Mucosa of stomach (tissue), 1 donor: Measurements from ENCODE around the gene HOTAIR.

Experiments used
- H3K27me3 ChIP-seq: one replicate; pipeline ENCODE4 v1.7.0; 2013; ENCODE audit warnings: mild to moderate bottlenecking, low read length; ENCODE audit not compliant: control insufficient read depth, insufficient read depth
- H3K36me3 ChIP-seq: one replicate; pipeline ENCODE4 v1.7.0; 2013; ENCODE audit warnings: low read length; ENCODE audit not compliant: control insufficient read depth, insufficient read depth
- H3K4me1 ChIP-seq: one replicate; pipeline ENCODE4 v1.7.0; 2013; ENCODE audit warnings: mild to moderate bottlenecking, low read length; ENCODE audit not compliant: control insufficient read depth, insufficient read depth
- H3K4me3 ChIP-seq: one replicate; pipeline ENCODE4 v1.7.0; 2013; ENCODE audit warnings: low read length
- H3K9ac ChIP-seq: one replicate; pipeline ENCODE4 v1.7.0; 2013; ENCODE audit warnings: mild to moderate bottlenecking, low read length, moderate library complexity
- H3K9me3 ChIP-seq: one replicate; pipeline ENCODE4 v1.7.0; 2013; ENCODE audit warnings: mild to moderate bottlenecking, low read length, moderate library complexity; ENCODE audit not compliant: control insufficient read depth
- donor health status: Pancreatic carcinoma.

The HOTAIR gene

DNA sequence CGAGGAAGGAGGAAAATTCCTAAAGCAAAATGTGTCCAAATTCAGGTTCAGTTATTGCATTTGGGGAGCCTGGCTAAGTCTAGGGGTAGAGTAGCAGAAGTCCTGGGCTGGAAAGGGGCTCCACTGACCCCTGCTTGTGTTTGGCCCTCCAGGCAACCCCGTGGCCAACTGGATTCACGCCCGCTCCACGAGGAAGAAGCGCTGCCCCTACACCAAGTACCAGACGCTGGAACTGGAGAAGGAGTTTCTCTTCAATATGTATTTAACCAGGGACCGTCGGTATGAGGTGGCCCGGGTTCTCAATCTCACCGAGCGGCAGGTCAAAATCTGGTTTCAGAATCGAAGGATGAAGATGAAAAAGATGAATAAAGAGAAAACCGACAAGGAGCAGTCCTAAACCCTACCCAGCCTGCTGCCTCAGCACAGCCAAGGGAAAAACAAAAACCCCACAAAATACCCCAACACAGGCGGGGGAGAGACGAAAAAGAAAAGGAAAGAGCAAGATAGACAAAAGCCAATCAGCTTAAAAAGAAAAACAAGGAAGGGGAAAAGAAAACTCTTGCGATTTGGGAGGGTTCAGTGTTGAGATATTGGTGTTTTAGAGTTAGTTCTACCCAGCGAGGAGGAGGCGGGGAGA, 27.6 kb upstream of the HOTAIR start:
- Histone ChIP-seq H3K4me1 (peaks cover 22% of the 10 kb centered on the region), H3K27me3 (peaks cover 96% of the 10 kb centered on the region), H3K9me3 (no peaks in the 10 kb centered on the region), H3K9ac (no peak overlapping the region), H3K36me3 (no peaks in the 10 kb centered on the region), H3K4me3 (no peak overlapping the region)

DNA sequence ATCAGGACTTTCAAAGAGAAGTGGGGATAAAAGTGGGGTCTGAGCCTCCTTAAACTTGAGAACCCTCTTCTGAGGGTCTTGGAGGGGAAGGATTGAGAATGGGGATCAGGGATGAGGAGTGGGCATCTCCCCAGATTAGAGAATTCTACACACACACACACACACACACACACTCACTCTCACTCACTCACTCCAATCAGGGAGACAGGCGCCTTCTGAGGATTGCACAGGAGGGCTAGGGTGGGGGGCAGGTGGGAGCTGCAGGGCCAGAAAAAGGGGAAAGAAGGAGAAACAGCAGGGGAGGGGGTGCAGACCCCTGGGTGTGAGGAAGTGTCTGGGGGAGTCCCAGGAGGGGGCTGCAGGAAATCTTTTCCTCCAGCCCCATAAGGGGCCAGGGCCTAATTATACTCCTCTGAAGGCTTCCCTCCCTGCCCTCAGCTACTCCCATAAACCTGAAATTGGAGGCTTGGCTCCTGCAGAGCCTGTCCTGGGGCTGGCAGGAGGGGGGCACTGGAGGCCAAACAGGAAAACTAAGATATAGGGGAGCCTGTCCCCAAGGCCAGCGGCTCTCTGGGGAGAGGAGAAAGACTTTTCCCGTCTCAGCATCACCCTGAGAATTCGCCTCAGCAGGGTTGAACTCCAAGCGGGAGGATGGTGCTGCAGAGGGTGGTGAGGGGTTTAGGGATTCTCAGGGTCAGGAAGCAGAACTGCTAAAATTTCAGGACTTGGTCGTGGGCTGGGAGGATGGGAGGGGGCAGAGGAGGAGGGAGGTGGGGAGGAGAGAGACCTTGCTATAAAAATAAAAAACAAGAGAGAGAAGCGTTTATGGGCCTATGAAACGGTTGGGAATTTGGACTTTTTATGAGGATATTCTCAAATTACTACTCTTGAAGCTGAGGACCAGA, 26.8 kb upstream of the HOTAIR start:
- Histone ChIP-seq H3K9ac (no peak overlapping the region), H3K27me3 (peaks cover 96% of the 10 kb centered on the region), H3K9me3 (no peaks in the 10 kb centered on the region), H3K4me1 (peaks cover 21% of the 10 kb centered on the region), H3K4me3 (no peak overlapping the region), H3K36me3 (no peaks in the 10 kb centered on the region)

DNA sequence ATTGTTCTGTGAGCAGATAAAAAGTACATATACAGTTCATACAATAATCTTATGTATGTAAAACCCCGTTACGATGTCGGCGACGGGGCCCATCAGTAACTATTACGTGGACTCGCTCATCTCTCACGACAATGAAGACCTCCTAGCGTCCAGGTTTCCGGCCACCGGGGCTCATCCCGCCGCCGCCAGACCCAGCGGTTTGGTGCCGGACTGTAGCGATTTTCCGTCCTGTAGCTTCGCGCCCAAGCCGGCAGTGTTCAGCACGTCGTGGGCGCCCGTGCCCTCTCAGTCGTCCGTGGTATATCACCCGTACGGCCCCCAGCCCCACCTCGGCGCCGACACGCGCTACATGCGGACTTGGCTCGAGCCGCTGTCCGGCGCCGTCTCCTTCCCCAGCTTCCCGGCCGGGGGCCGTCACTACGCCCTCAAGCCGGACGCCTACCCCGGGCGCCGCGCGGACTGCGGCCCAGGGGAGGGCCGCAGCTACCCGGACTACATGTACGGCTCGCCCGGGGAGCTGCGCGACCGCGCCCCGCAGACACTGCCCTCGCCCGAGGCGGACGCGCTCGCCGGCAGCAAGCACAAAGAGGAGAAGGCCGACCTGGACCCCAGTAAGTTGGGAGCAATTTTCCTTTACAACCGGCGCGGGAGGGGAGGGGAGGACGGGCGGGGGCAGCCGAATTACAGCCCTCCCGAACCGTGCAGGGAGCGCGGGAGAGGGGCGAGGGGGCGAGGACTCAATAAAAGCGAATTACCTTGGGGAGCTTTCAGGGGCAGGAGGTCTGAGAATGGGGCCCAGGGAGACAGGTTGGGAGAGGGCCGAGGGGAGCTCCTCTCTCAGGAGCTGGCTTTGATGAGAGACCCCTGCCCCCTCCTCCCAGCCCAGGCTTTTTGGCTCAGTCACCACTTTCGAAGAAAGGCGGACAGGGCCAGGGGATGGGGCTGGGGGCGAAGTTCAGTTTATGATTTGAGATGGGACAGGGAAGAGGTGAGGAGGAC, 25.7 kb upstream of the HOTAIR start, which contains the start of gene HOXC9:
HOXC9 (plus strand) TSS at position 46 of the 999 bp plus-strand sequence; CDS start at position 74, 28 bp downstream.
- Histone ChIP-seq H3K36me3 (no peaks in the 10 kb centered on the region), H3K9ac (no peak within 1 kb of the TSS), H3K9me3 (no peaks in the 10 kb centered on the region), H3K27me3 (peaks cover 96% of the 10 kb centered on the region), H3K4me3 (no peak within 1 kb of the TSS), H3K4me1 (peaks cover 22% of the 10 kb centered on the region)

DNA sequence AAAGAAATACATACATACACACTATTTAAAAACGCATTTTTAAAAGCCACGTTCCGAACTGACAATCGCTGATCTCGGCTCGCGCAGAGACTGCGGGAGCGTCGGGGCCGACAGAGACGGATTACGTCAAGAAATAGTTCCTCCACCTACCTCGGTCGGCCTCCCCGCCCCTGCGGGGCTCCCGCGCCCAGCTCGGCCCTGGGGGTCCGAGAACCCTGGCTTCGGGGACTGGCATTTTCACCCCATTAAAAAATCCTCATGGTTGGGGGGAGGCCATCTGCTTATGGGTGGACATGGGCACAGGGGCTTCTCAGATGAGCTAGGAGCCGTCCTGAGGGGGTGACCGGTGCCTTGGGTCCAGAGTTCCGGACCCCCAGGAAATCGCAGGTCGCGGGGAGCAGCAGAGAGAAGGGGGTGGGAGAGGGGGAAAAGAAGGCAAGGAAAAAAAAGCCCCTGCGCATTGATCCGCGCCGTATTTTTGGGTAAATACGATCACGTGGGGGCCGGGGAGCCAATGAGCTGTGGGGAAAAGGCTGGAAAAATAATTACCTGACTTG, 24.9 kb upstream of the HOTAIR start:
- no peak overlapping the region for H3K9ac ChIP-seq
- H3K9me3 ChIP-seq = no peaks in the 10 kb centered on the region
- peaks cover 28% of the 10 kb centered on the region for H3K4me1 ChIP-seq
- no peak overlapping the region for H3K4me3 ChIP-seq
- peaks cover 96% of the 10 kb centered on the region for H3K27me3 ChIP-seq
- H3K36me3 ChIP-seq = no peaks in the 10 kb centered on the region

DNA sequence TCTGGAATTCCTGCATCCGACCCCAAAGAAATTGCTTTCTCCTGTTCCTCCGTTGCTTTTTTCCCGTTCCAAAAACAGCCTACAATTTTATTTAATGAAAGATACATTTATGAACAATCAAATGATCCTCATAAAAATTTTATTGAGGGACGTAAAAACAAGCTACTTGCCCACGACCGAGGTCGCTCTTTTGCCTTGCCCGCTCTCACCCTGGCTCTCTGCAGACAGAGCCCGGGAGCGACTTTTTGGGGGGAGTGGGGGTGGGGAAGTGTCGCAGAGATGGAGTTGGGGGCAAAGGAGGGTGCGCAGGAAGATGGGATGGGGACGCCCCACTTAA, 24.1 kb upstream of the HOTAIR start:
- no peaks in the 10 kb centered on the region for H3K9me3 ChIP-seq
- no peaks in the 10 kb centered on the region for H3K36me3 ChIP-seq
- H3K4me3 ChIP-seq = no peak overlapping the region
- H3K9ac ChIP-seq = no peak overlapping the region
- H3K27me3 ChIP-seq = peaks cover 96% of the 10 kb centered on the region
- peaks cover 36% of the 10 kb centered on the region for H3K4me1 ChIP-seq

DNA sequence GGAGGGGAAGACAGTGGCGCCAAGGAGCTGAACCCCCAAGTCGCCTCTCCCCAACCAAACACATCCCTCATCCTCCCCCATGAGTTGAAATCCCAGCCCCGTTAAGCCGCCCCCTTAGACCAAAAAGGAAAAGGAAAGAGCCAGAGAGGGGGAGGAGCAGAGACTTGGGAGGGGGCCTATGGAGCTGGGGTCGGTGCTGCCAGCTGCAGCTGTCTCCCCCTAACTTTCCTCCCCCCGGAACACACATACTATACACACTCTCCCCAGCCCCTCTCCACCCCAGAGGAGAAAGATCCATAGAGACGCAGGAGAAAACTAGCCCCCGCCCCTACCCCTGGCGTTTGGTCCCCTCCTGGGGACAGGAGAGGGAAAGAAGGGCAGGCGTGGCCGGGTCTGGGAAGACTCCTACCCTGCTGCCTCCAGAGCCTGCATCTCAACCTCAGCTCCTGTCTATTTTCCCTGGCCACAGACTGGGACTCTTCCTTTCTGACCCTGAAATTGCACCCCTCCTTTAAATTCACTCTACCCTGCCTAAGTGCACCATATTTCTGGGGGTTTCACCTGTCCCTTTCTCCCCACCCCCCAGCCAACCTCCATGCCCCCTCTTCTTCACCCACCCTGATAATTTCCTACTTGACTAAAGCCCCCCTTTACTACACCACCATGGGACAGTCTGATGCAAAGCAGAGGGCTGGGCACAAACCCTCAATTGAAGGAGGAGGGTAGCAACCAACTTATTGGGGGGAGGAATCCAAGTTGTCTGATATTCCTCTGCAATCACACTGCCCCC, 23.6 kb upstream of the HOTAIR start:
- H3K4me3 ChIP-seq = no peak overlapping the region

DNA sequence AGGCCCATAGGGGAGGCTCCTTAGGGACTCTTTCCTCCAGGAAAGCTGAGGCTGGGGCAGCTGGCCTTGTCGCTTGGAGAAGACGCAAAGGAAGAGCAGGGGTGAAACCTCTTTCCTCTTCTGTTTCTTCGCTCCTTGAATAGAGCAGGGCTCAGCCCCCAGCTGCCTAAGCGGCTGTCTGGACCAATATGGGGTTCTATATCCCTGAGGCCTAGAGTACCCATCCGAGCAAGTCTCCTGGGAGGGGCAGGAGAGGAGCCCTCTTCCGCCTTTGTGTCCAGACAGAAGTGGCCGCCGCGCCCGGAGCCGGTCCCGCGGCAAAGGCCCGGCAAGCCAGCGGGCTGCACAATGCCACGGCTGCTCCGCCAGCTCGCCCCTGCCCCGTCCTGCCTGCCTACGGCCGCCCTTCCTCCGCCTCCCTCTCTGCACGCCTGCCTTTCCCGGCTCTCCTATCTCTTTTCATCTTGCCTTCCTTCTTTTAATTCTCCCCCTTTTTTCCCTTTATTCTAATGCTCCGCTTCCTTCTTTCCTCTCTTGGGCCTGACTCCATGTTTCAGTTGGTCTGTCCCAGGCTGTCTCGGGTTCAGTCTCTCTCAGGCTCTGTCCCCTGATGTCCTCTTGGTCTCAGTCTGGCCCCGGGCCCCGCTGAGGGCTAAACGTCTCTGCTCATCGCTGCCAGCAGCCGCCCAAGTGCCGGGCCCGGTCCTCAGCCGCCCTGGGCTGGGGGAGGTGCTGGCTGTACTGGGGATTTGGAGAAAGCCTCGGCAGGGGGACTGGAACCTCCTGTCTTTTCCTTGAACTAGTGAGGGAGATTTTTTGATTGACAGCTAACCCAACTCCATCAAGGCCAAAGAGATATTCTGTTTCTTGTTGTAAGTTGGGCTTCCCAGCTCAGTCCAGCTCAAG, 22.7 kb upstream of the HOTAIR start:
- no peak overlapping the region for H3K4me3 ChIP-seq
- H3K9me3 ChIP-seq = no peaks in the 10 kb centered on the region
- H3K9ac ChIP-seq = no peak overlapping the region
- H3K27me3 ChIP-seq = peaks cover 98% of the 10 kb centered on the region
- no peaks in the 10 kb centered on the region for H3K36me3 ChIP-seq
- H3K4me1 ChIP-seq = peaks cover 36% of the 10 kb centered on the region

More for the DNA sequence above, 23.6 kb upstream of the HOTAIR start:
- H3K27me3 ChIP-seq = peaks cover 97% of the 10 kb centered on the region
- no peaks in the 10 kb centered on the region for H3K9me3 ChIP-seq
- no peaks in the 10 kb centered on the region for H3K36me3 ChIP-seq
- H3K9ac ChIP-seq = no peak overlapping the region
- peaks cover 36% of the 10 kb centered on the region for H3K4me1 ChIP-seq

DNA sequence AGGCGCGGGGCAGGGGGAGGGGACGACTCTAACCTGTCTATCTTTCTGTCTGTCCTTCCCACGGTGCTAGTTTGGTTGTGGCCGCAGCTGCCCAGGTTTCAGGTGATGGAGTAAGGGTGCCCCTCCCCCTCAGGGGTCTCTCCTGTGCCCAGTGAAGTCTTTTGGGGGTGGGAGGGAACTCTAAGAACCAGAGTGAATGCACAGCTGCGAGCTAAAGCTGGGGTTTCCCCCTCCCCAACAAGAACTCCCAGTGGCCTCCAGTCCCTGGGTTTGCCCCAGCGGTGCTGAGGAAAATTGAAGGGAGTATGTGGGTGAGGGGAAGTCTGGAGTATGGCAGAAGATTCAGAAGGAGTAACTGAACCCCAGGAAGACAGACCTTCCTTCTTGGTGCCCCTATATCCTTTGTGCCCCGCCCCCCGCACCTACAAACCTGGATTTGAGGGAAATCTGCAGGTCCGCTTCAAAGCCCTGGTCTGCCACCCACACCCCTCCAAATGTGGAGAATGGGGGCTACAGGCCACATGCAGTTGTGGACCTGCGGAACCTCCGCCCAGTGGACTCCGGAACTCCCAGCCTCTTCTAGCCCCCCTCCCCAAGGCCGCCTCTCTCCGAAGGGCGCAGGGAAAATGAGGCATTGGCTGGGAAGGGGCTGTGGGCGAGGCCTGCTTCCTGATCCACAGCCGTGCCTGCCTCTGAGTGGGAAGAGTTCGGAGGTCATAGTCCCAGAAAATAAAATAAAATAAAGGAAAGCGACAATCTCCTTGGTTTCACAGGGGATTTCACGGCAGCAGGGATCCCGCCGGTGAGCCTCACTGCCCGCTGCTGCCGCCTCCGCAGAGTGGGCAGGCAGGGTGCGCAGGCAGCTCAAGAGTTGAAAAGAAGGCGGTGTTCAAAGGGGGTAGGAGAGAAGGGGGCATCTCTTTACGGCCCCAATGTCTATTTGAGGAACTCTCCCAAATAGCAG, 21.8 kb upstream of the HOTAIR start:
- Histone ChIP-seq H3K36me3 (no peaks in the 10 kb centered on the region), H3K4me1 (peaks cover 36% of the 10 kb centered on the region), H3K4me3 (no peak overlapping the region), H3K9me3 (no peaks in the 10 kb centered on the region), H3K9ac (no peak overlapping the region), H3K27me3 (peaks cover 98% of the 10 kb centered on the region)

DNA sequence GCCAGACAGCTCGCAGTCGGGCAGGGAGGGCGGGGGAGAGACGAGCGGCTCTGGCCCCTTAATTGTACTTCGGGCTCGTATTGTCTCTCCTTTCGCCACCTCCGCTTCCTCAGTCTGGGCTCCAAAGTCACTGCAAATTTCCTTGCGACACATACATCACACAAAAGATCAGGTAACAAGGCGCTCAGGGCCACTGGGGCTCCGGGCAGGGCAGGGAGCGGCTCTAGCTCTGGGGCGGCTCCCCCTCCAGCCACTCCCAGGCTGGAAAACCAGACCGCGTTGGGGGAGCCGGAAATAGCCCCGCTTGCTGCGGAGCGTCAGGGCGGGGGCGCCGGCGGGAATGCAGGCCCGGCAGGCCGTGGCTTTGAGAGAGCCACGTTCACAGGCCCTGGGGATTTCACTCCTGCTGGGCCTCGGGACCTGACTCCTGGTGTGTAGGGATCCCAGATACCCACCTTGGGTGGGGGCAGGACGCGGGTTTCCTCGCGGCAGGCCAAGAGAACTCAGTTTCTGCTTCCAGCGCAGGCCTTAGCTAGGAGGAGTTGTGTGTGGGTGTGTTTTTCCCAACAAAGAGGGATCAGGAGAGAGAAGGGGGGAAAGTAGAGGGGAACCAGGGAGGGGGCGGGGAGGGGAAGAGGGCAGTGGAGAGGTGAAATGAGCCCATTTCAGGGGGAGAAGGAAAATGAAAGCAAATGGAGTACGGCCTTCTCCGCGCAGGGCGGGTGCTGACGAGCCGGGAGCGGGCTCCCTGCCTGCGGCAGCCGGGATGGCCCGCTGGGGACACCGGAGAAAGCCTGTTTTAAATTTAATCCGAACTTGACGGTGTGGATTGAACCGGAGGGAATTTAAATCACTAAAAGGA, 20.9 kb upstream of the HOTAIR start:
- Histone ChIP-seq H3K4me1 (peaks cover 36% of the 10 kb centered on the region), H3K4me3 (peak overlapping the region; percentile 71), H3K9me3 (no peaks in the 10 kb centered on the region), H3K36me3 (no peaks in the 10 kb centered on the region), H3K27me3 (peaks cover 98% of the 10 kb centered on the region), H3K9ac (peak overlapping the region; percentile 62)
